ENCODE data around the gene RPL27A. TPM values are rescaled to one million over a fixed set of nuclear protein-coding genes. Genes with fewer than 3 reads are reported as not detected.

RPL27A gene
- total and polyA plus RNA-seq, 2 donors (not counting 3 experiments of a cell fraction or from before 2014, with no cell fraction given), result 1,303 to 1,363 TPM

GRCh38 chr11:8701891-8702597 is 19.5 kb downstream of the RPL27A start:
- no peaks in the 10 kb centered on the region for H3K9me3 ChIP-seq (replicated peaks; ENCODE audit: control insufficient read depth, insufficient read depth, low read length)
- H4K20me1 ChIP-seq (replicated peaks; ENCODE audit: control insufficient read depth, extremely low read depth, insufficient read depth, low read length), result no peaks in the 10 kb centered on the region
- no peak overlapping the region for H3K4me2 ChIP-seq (ENCODE audit: insufficient read depth, low read length)
- no peak overlapping the region for H3K4me3 ChIP-seq (replicated peaks in 1 of 3; ENCODE audit: insufficient read depth in 1 of 3, low read depth in 1 of 3, low read length in 3 of 3)
- peaks cover 11% of the 10 kb centered on the region for H3K4me1 ChIP-seq (ENCODE audit: control insufficient read depth, extremely low read depth, insufficient read depth, low read length)
- no peak overlapping the region for H3K27ac ChIP-seq (ENCODE audit: insufficient read depth, low read depth, low read length)
- no peaks in the 10 kb centered on the region for H3K9me1 ChIP-seq (replicated peaks; ENCODE audit: control insufficient read depth, extremely low read depth, insufficient read depth, low read length)
- no peaks in the 10 kb centered on the region for H3K27me3 ChIP-seq (ENCODE audit: control insufficient read depth in 2 of 2, insufficient read depth in 2 of 2, low read length in 2 of 2)
- no peaks in the 10 kb centered on the region for H3K79me2 ChIP-seq (ENCODE audit: control insufficient read depth, insufficient read depth, low read length)
- DNase-seq (ENCODE audit: low read depth, low spot score) (no peak), FAIRE-seq (no peak)
- intact Hi-C loops (cut with micrococcal nuclease) (loop anchor here (1.0 to 2.0 kb wide), 2 partner anchors 13 to 34 kb away; no protein-coding TSS in a partner anchor), dilution Hi-C loops (cut with MboI; ENCODE audit: extremely low pct_ligation_motif_present, low sequenced_read_pairs) (no loop called here)
- H3K36me3 ChIP-seq (ENCODE audit: control insufficient read depth in 2 of 2, extremely low read depth in 1 of 2, insufficient read depth in 2 of 2, low read length in 2 of 2), result no peaks in the 10 kb centered on the region
- ChIA-PET CTCF (interaction anchor here (1.2 kb wide), 1 partner anchor 31 kb away, joined by 3 read pairs; no protein-coding TSS in a partner anchor), POLR2A (interaction anchor here (0.7 kb wide), 1 partner anchor 20 kb away, joined by 3 read pairs; the partner anchor contains the start of genes RPL27A and TRIM66)
- no TSS peak for BruUV-seq (replicated peaks)
- no peak overlapping the region for H3K9ac ChIP-seq (replicated peaks; ENCODE audit: extremely low read depth, insufficient read depth, low read length)
- no peak overlapping the region for H2AFZ ChIP-seq (ENCODE audit: low read depth, low read length)
- no peak for TF ChIP-seq CTCF (IDR thresholded peaks at IDR 0.05; ENCODE audit: extremely low read depth in 1 of 2, insufficient read depth in 1 of 2, low read depth in 1 of 2, low read length in 2 of 2)
- no peak for TF ChIP-seq MAX (IDR thresholded peaks at IDR 0.05; ENCODE audit: insufficient read depth, insufficient read length)
- TF ChIP-seq MYC (IDR thresholded peaks at IDR 0.05; ENCODE audit: low read depth, low read length), result no peak
- TF ChIP-seq POLR2AphosphoS5 (IDR thresholded peaks at IDR 0.05; ENCODE audit: insufficient read depth, low read depth, low read length), result no peak
- no peak for TF ChIP-seq EZH2 (IDR thresholded peaks at IDR 0.05; ENCODE audit: borderline replicate concordance, low read depth, low read length, severe bottlenecking)
- no peak for TF ChIP-seq FOS (IDR thresholded peaks at IDR 0.05; ENCODE audit: borderline replicate concordance, insufficient read depth, low read length)
- no peak for TF ChIP-seq JUN (IDR thresholded peaks at IDR 0.05; ENCODE audit: borderline replicate concordance, insufficient read depth, insufficient read length, low read depth)
- no peak for TF ChIP-seq POLR2A (IDR thresholded peaks at IDR 0.05; ENCODE audit: low read depth, low read length)
- no peak for TF ChIP-seq GATA2 (IDR thresholded peaks at IDR 0.05; ENCODE audit: insufficient read depth, insufficient read length, low read depth, low read length)

All from endothelial cell of umbilical vein (primary cell).